GM23338 (cell line): ENCODE measurements around the gene KRT78. TPM values are rescaled to one million over a fixed set of nuclear protein-coding genes. Genes with fewer than 3 reads are reported as not detected.

Experiments used
- ATAC-seq: fragments of 200-7000 bp; cut with Tn5 transposase; 3 replicates; pipeline ENCODE4 v1.9.1; 2020
- DNase-seq: peaks from one replicate; pipeline ENCODE4 v3.0.0-alpha.2; 2015; ENCODE audit warnings: low spot score
- H2AFZ ChIP-seq: fragments of 200-600 bp; sonication (generic); 2 replicates; pipeline ENCODE4 v1.8.0; 2016; ENCODE audit warnings: antibody characterized with exemption, mild to moderate bottlenecking, moderate library complexity
- H3F3A ChIP-seq: fragments of 200-600 bp; sonication (generic); replicated peaks from 2 replicates; pipeline ENCODE4 v1.8.0; 2017; ENCODE audit warnings: antibody characterized with exemption, mixed run types, low read depth
- H3K27ac ChIP-seq: fragments of 200-600 bp; sonication (generic); 2 replicates; pipeline ENCODE4 v1.6.1; 2016; ENCODE audit warnings: low read depth
- H3K27me3 ChIP-seq: fragments of 200-600 bp; sonication (generic); 2 replicates; pipeline ENCODE4 v1.8.0; 2016; ENCODE audit warnings: mild to moderate bottlenecking, mixed run types, moderate library complexity; ENCODE audit not compliant: insufficient read depth
- H3K36me3 ChIP-seq: fragments of 200-600 bp; sonication (generic); 2 replicates; pipeline ENCODE4 v1.8.0; 2016; ENCODE audit warnings: mild to moderate bottlenecking; ENCODE audit not compliant: insufficient read depth
- H3K4me1 ChIP-seq: fragments of 200-600 bp; sonication (generic); 2 replicates; pipeline ENCODE4 v1.8.0; 2016; ENCODE audit warnings: mild to moderate bottlenecking, moderate library complexity; ENCODE audit not compliant: insufficient read depth
- H3K4me2 ChIP-seq: fragments of 200-600 bp; sonication (generic); 2 replicates; pipeline ENCODE4 v1.7.1; 2017; ENCODE audit warnings: mixed run types
- H3K4me3 ChIP-seq: fragments of 200-600 bp; sonication (generic); 2 replicates; pipeline ENCODE4 v1.6.1; 2016; ENCODE audit warnings: mixed run types
- H3K79me2 ChIP-seq: fragments of 200-600 bp; sonication (generic); replicated peaks from 2 replicates; pipeline ENCODE4 v1.8.0; 2017; ENCODE audit warnings: mild to moderate bottlenecking; ENCODE audit not compliant: insufficient read depth
- H3K9me2 ChIP-seq: fragments of 200-600 bp; sonication (generic); 2 replicates; pipeline ENCODE4 v1.8.0; 2017; ENCODE audit not compliant: insufficient read depth
- H4K20me1 ChIP-seq: fragments of 200-600 bp; sonication (generic); replicated peaks from 2 replicates; pipeline ENCODE4 v1.8.0; 2017; ENCODE audit warnings: mild to moderate bottlenecking; ENCODE audit not compliant: insufficient read depth
- H3K27ac Mint-ChIP-seq: 2 replicates; pipeline ENCODE4 v1.8.0; 2020; ENCODE audit warnings: inconsistent platforms, mild to moderate bottlenecking, moderate library complexity, mixed read lengths
- H3K27me3 Mint-ChIP-seq: 3 replicates; pipeline ENCODE4 v1.8.0; 2022; ENCODE audit warnings: low read depth, mild to moderate bottlenecking, moderate library complexity, mixed read lengths, inconsistent platforms; ENCODE audit not compliant: insufficient read depth, poor library complexity
- H3K36me3 Mint-ChIP-seq: 3 replicates; pipeline ENCODE4 v1.8.0; 2021; ENCODE audit warnings: low read depth, mild to moderate bottlenecking, inconsistent platforms, moderate library complexity, mixed read lengths
- H3K4me1 Mint-ChIP-seq: 3 replicates; pipeline ENCODE4 v1.8.0; 2020; ENCODE audit warnings: mild to moderate bottlenecking, inconsistent platforms, mixed read lengths
- H3K4me3 Mint-ChIP-seq: 3 replicates; pipeline ENCODE4 v1.8.0; 2021; ENCODE audit warnings: moderate library complexity, mild to moderate bottlenecking, inconsistent platforms, mixed read lengths
- H3K9me3 Mint-ChIP-seq: 3 replicates; pipeline ENCODE4 v1.8.0; 2020; ENCODE audit warnings: moderate library complexity, mild to moderate bottlenecking, inconsistent platforms, mixed read lengths
- POLR2AphosphoS5 ChIP-seq: IDR thresholded peaks from 2 replicates; pipeline ENCODE4 v1.6.1; 2016; ENCODE audit warnings: antibody characterized with exemption, low read depth
- ZNF462 ChIP-seq: fragments of 250-450 bp; sonication (Bioruptor Pico); IDR thresholded peaks from 2 replicates; pipeline ENCODE4 v1.5.0; 2020; ENCODE audit warnings: mild to moderate bottlenecking, moderate library complexity
- polyA plus RNA-seq: library from polyadenylated mRNA; unstranded; fragments of >200 nt; fragmentation: Nextera tagmentation; extraction: Ambion mirVana; gene quantifications from 2 replicates; pipeline ENCODE4 v1.2.1, GENCODE V29; 2016
- total RNA-seq: library from RNA; depleted of rRNA; stranded (reverse); fragments of >200 nt; shearing (Covaris generic); gene quantifications from 2 replicates; pipeline ENCODE4 v1.2.3, GENCODE V29; 2014

The KRT78 gene
- total and polyA plus RNA-seq, 2 experiments from 2014 or later = not detected

GRCh38 chr12:52817003-52817698, 31.6 kb downstream of the KRT78 start:
- H3K4me1 ChIP-seq = no peaks in the 10 kb centered on the region
- no peaks in the 10 kb centered on the region for H3F3A ChIP-seq
- H3K4me2 ChIP-seq = no peak overlapping the region
- Mint-ChIP-seq H3K27me3 (peaks cover 4% of the 10 kb centered on the region), H3K9me3 (no peaks in the 10 kb centered on the region), H3K36me3 (no peaks in the 10 kb centered on the region), H3K4me1 (no peaks in the 10 kb centered on the region), H3K4me3 (no peak overlapping the region), H3K27ac (no peak overlapping the region)
- no peaks in the 10 kb centered on the region for H3K36me3 ChIP-seq
- H3K79me2 ChIP-seq = no peaks in the 10 kb centered on the region
- ATAC-seq (no peak), DNase-seq (no peak)
- H3K4me3 ChIP-seq = no peak overlapping the region
- no peak overlapping the region for H2AFZ ChIP-seq
- H3K27me3 ChIP-seq = no peaks in the 10 kb centered on the region
- H3K9me2 ChIP-seq = no peaks in the 10 kb centered on the region
- no peak for TF ChIP-seq ZNF462
- H4K20me1 ChIP-seq = no peaks in the 10 kb centered on the region
- H3K27ac ChIP-seq = no peak overlapping the region

- H3K4me2 ChIP-seq = no peak overlapping the region
- peaks cover 4% of the 10 kb centered on the region for H3K27me3 Mint-ChIP-seq
- no peak overlapping the region for H3K4me3 ChIP-seq
- H3K9me3 Mint-ChIP-seq = no peaks in the 10 kb centered on the region
- no peak overlapping the region for H3K4me3 Mint-ChIP-seq
- no peak overlapping the region for H3K27ac ChIP-seq
- no peaks in the 10 kb centered on the region for H3F3A ChIP-seq
- H3K4me1 ChIP-seq = no peaks in the 10 kb centered on the region
- no peak overlapping the region for H3K27ac Mint-ChIP-seq
- DNase-seq (no peak), ATAC-seq (no peak)
- no peaks in the 10 kb centered on the region for H3K27me3 ChIP-seq
- no peaks in the 10 kb centered on the region for H3K36me3 Mint-ChIP-seq
- H3K4me1 Mint-ChIP-seq = no peaks in the 10 kb centered on the region
- H3K36me3 ChIP-seq = no peaks in the 10 kb centered on the region
- H3K79me2 ChIP-seq = no peaks in the 10 kb centered on the region
- no peaks in the 10 kb centered on the region for H4K20me1 ChIP-seq
- no peak overlapping the region for H2AFZ ChIP-seq
- H3K9me2 ChIP-seq = no peaks in the 10 kb centered on the region
- TF ChIP-seq ZNF462 (no peak), POLR2AphosphoS5 (no peak)
Measured at GRCh38 chr12:52815676-52816588, 32.9 kb downstream of the KRT78 start.
